Kidney (tissue), 14 donors: ENCODE measurements around the gene SEMA5A. TPM values are rescaled to one million over a fixed set of nuclear protein-coding genes. Genes with fewer than 3 reads are reported as not detected.

Experiments
- DNase-seq, 5 donors: peaks; one replicate each; pipeline ENCODE4 v3.0.0-alpha.2; 2013 to 2020
- FAIRE-seq: peaks from 2 replicates; lab custom pipeline; 2012; peaks lifted over from hg19 to GRCh38; lab: Jason Lieb, UNC
- H3K27ac ChIP-seq, 2 donors: one replicate each; pipeline ENCODE4 v1.7.0; 2013; ENCODE audit warnings: low read depth in 2 of 2, low read length in 2 of 2, inconsistent platforms in 1 of 2
- H3K27me3 ChIP-seq: one replicate; pipeline ENCODE4 v1.7.1; 2013; ENCODE audit warnings: low read length, inconsistent platforms; ENCODE audit not compliant: control insufficient read depth, insufficient read depth
- H3K36me3 ChIP-seq, 3 donors: one replicate each; pipeline versions ENCODE4 v1.7.0 to v1.7.1; 2013; ENCODE audit warnings: low read length in 3 of 3, control low read depth in 1 of 3, inconsistent platforms in 1 of 3; ENCODE audit not compliant: insufficient read depth in 3 of 3, control insufficient read depth in 2 of 3
- H3K4me1 ChIP-seq, 3 donors: one replicate each; pipeline versions ENCODE4 v1.7.0 to v1.7.1; 2013; ENCODE audit warnings: low read length in 3 of 3, inconsistent platforms in 1 of 3, low read depth in 1 of 3; ENCODE audit not compliant: control insufficient read depth in 2 of 3, insufficient read depth in 2 of 3
- H3K4me3 ChIP-seq, 3 donors: one replicate each; pipeline versions ENCODE4 v1.7.0 to v1.8.1; 2013; ENCODE audit warnings: low read length in 3 of 3, control low read depth in 1 of 3, inconsistent platforms in 1 of 3
- H3K9ac ChIP-seq, 3 donors: one replicate each; pipeline versions ENCODE4 v1.7.0 to v1.7.1; 2013; ENCODE audit warnings: low read length in 3 of 3, control low read depth in 1 of 3, inconsistent platforms in 1 of 3
- H3K9me3 ChIP-seq, 3 donors: one replicate each; pipeline versions ENCODE4 v1.7.0 to v1.7.1; 2013; ENCODE audit warnings: low read length in 3 of 3, control low read depth in 1 of 3, inconsistent platforms in 1 of 3; ENCODE audit not compliant: control insufficient read depth in 2 of 3, insufficient read depth in 1 of 3
- intact Hi-C: fragments of 100-400 bp; cut with DNase I; formaldehyde crosslinking; loops from one replicate; pipeline ENCODE4 v1.11.1; 2022
- polyA plus RNA-seq: library from polyadenylated mRNA; stranded (reverse); fragments of 350-450 nt; fragmentation: Illumina TruSeq; extraction: RNeasy Lipid Tissue Mini Kit (QIAGEN cat#74804); gene quantifications from one replicate; pipeline ENCODE4 v1.2.3, GENCODE V29; 2014; ENCODE audit warnings: low read depth, low replicate concordance; ENCODE audit not compliant: insufficient read depth
- total RNA-seq: library from RNA; stranded (reverse); fragmentation: NEBNext Ultra II Directional; extraction: Animal tissue kit (Norgen Biotek cat#: 25700); gene quantifications from one replicate; pipeline ENCODE4 v1.2.1, GENCODE V29; 2021
- TF ChIP-seq, protein P1 (sequence below): IDR thresholded peaks from 3 replicates; pipeline ENCODE4 v1.5.1; 2012; ENCODE audit warnings: mild to moderate bottlenecking, moderate library complexity, borderline replicate concordance; ENCODE audit not compliant: insufficient read depth; ENCODE audit errors: extremely low read depth
- donor health status: control.
- donor health status: control.
- donor health status: control.
- donor health status: control.
- donor health status: control.
- donor health status: DM: yes; HTN: yes; CAD: no.
- donor health status: Normal renal cell carcinoma (clear cell type).

The SEMA5A gene
- total and polyA plus RNA-seq, 2 donors from 2014 or later = 7.9 to 23.3 TPM

- no peak overlapping the region for H3K4me3 ChIP-seq
- H3K9me3 ChIP-seq = no peaks in the 10 kb centered on the region
- DNase-seq (no peak), FAIRE-seq (no peak)
- intact Hi-C loops = no loop called here
- no peak overlapping the region for H3K27ac ChIP-seq
- H3K4me1 ChIP-seq = no peaks in the 10 kb centered on the region
- no peak overlapping the region for H3K9ac ChIP-seq
- no peaks in the 10 kb centered on the region for H3K27me3 ChIP-seq
- no peaks in the 10 kb centered on the region for H3K36me3 ChIP-seq
- TF ChIP-seq, protein P1, sequence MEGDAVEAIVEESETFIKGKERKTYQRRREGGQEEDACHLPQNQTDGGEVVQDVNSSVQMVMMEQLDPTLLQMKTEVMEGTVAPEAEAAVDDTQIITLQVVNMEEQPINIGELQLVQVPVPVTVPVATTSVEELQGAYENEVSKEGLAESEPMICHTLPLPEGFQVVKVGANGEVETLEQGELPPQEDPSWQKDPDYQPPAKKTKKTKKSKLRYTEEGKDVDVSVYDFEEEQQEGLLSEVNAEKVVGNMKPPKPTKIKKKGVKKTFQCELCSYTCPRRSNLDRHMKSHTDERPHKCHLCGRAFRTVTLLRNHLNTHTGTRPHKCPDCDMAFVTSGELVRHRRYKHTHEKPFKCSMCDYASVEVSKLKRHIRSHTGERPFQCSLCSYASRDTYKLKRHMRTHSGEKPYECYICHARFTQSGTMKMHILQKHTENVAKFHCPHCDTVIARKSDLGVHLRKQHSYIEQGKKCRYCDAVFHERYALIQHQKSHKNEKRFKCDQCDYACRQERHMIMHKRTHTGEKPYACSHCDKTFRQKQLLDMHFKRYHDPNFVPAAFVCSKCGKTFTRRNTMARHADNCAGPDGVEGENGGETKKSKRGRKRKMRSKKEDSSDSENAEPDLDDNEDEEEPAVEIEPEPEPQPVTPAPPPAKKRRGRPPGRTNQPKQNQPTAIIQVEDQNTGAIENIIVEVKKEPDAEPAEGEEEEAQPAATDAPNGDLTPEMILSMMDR = no peak
Measured at GRCh38 chr5:9559965-9560364, 14.1 kb upstream of the SEMA5A start.

- intact Hi-C loops = no loop called here
- Histone ChIP-seq H3K36me3 (no peaks in the 10 kb centered on the region), H3K9me3 (no peaks in the 10 kb centered on the region), H3K4me1 (no peaks in the 10 kb centered on the region), H3K27ac (no peak overlapping the region), H3K9ac (no peak overlapping the region), H3K27me3 (no peaks in the 10 kb centered on the region), H3K4me3 (no peak overlapping the region)
- FAIRE-seq (no peak), DNase-seq (no peak)
- TF ChIP-seq, protein P1 = no peak
Measured at GRCh38 chr5:9558319-9558965, 12.6 kb upstream of the SEMA5A start.

- H3K9ac ChIP-seq = no peak overlapping the region
- FAIRE-seq (no peak), DNase-seq (no peak)
- no peak overlapping the region for H3K27ac ChIP-seq
- H3K4me1 ChIP-seq = no peaks in the 10 kb centered on the region
- no peaks in the 10 kb centered on the region for H3K9me3 ChIP-seq
- H3K4me3 ChIP-seq = no peak overlapping the region
- intact Hi-C loops = no loop called here
- no peaks in the 10 kb centered on the region for H3K27me3 ChIP-seq
- TF ChIP-seq, protein P1 = no peak
- no peaks in the 10 kb centered on the region for H3K36me3 ChIP-seq
Measured at GRCh38 chr5:9557696-9558095, 11.8 kb upstream of the SEMA5A start.

DNA sequence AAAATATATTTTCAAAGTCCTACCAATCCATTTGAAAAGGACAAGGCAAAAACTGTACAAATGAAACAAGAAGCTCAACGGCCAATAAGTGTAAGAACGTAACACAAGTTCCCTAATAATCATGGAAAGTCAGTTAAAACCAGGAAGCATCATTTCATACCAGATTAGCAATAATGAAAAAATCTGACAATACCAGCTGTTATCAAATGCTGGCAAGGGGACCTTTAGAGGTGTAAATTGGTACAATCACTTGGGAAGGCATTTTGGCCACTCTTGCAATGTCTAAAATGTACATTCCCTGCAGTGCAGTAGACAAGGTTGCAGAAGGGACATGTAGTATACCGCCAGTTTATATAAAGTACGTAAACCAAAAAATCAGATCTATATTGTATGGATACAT is 10.1 kb upstream of the SEMA5A start:
- intact Hi-C loops = no loop called here
- Histone ChIP-seq H3K4me3 (no peak overlapping the region), H3K9me3 (no peaks in the 10 kb centered on the region), H3K27me3 (no peaks in the 10 kb centered on the region), H3K27ac (no peak overlapping the region), H3K4me1 (no peaks in the 10 kb centered on the region), H3K36me3 (peaks cover 0 to 8% (median 0%) of the 10 kb centered on the region in 3 donors), H3K9ac (no peak overlapping the region)
- TF ChIP-seq, protein P1 = no peak
- no peak for FAIRE-seq
- DNase-seq = no peak
